Astrocyte of the cerebellum (primary cell): ENCODE results near the gene TMF1.

Experiments
- DNase-seq: peaks from one replicate; pipeline ENCODE4 v3.0.0-alpha.2; 2011; ENCODE audit warnings: low read depth
- H3K4me3 ChIP-seq: 2 replicates; pipeline ENCODE4 v1.5.1; 2011; ENCODE audit warnings: mild to moderate bottlenecking, low read depth, low read length, moderate library complexity
- CTCF ChIP-seq: IDR thresholded peaks from 2 replicates; pipeline ENCODE4 v1.5.1; 2012; ENCODE audit warnings: low read length, low read depth, moderate library complexity, mild to moderate bottlenecking; ENCODE audit errors: missing control alignments
- in situ Hi-C: cut with HindIII; loops from 2 replicates; pipeline ENCODE4 v1.10.0; 2017; ENCODE audit warnings: low sequenced_read_pairs

The TMF1 gene

GRCh38 chr3:68999158-68999557, 53.0 kb downstream of the TMF1 start:
- in situ Hi-C loops = no loop called here
- no peak for DNase-seq
- no peak for TF ChIP-seq CTCF
- no peak overlapping the region for H3K4me3 ChIP-seq

- no peak for TF ChIP-seq CTCF
- in situ Hi-C loops = no loop called here
- DNase-seq = no peak
- no peak overlapping the region for H3K4me3 ChIP-seq
Measured at GRCh38 chr3:68997887-68998286, 54.2 kb downstream of the TMF1 start.

- H3K4me3 ChIP-seq = no peak overlapping the region
- no peak for TF ChIP-seq CTCF
- DNase-seq = no peak
- in situ Hi-C loops = no loop called here
Measured at GRCh38 chr3:68996356-68996995, 55.7 kb downstream of the TMF1 start.

GRCh38 chr3:68988740-68989139, 63.4 kb downstream of the TMF1 start:
- in situ Hi-C loops = no loop called here
- DNase-seq = no peak
- no peak overlapping the region for H3K4me3 ChIP-seq
- TF ChIP-seq CTCF = no peak

GRCh38 chr3:68987322-68987721, 64.8 kb downstream of the TMF1 start:
- TF ChIP-seq CTCF = no peak
- no peak overlapping the region for H3K4me3 ChIP-seq
- in situ Hi-C loops = no loop called here
- DNase-seq = no peak

GRCh38 chr3:68986496-68987208, 65.5 kb downstream of the TMF1 start:
- H3K4me3 ChIP-seq = no peak overlapping the region
- no peak for TF ChIP-seq CTCF
- DNase-seq = no peak
- in situ Hi-C loops = no loop called here
